ENCODE results near the gene AMBRA1. TPM values are rescaled to one million over a fixed set of nuclear protein-coding genes. Genes with fewer than 3 reads are reported as not detected.
A peak's percentile ranks its signal among the peaks of the same experiment; 100 is the strongest.

AMBRA1 gene
- total RNA-seq, 2 experiments from 2014 or later: 24.6 to 30.7 TPM

DNA sequence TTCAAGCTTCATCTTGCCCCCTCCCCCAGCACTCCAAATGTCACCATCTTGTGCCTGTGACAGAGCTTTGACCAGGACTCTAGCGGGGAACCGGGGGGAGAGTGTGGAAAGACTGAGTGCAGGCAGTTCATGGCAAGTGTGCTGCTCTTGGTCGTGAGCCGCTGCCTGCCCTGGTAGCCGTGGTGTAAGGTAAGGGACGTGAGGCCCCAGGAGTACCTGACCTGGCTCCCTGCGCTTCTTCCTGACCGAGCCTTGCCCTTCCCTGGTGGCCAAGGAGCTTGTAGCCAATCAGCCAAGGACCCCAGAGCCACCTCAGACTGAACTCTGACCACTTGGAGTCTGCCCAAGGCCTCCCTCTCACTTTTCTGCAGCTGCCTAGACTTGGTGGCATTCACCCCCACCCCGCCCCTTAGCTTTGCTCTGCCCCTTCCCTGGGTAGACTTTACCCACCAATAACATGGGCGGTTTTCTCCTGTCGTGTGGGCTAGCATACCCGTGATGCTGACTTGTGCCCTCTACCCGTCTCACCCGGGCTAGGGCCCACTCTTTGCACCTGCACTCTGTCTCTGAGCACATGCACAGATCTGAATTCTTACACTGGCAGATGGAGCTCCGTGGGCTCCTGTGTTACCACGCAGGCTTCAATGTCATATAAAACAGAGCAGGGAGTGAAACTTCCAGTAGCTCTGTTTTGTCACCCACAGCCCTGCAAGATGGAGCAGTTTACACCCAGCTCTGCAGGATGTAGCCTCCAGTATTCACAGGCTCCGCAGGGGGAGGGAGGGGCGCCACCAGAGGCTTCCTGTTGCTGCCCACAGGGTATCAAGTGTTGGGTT lies 245.0 kb downstream of the AMBRA1 start:
- intact Hi-C loops (cut with micrococcal nuclease; ENCODE audit: unreplicated experiment): loop anchor here (1.0 kb wide), 1 partner anchor 13 kb away; no protein-coding TSS in a partner anchor
- TF ChIP-seq EZH2phosphoT487 (IDR thresholded peaks at IDR 0.05; ENCODE audit: borderline replicate concordance, low read depth, low read length): no peak
- TF ChIP-seq, protein P1, sequence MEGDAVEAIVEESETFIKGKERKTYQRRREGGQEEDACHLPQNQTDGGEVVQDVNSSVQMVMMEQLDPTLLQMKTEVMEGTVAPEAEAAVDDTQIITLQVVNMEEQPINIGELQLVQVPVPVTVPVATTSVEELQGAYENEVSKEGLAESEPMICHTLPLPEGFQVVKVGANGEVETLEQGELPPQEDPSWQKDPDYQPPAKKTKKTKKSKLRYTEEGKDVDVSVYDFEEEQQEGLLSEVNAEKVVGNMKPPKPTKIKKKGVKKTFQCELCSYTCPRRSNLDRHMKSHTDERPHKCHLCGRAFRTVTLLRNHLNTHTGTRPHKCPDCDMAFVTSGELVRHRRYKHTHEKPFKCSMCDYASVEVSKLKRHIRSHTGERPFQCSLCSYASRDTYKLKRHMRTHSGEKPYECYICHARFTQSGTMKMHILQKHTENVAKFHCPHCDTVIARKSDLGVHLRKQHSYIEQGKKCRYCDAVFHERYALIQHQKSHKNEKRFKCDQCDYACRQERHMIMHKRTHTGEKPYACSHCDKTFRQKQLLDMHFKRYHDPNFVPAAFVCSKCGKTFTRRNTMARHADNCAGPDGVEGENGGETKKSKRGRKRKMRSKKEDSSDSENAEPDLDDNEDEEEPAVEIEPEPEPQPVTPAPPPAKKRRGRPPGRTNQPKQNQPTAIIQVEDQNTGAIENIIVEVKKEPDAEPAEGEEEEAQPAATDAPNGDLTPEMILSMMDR (conservative IDR thresholded peaks at IDR 0.05; ENCODE audit: low read length): no peak
- Histone ChIP-seq H3K4me3 (ENCODE audit: low read depth, low read length, poor library complexity, severe bottlenecking) (peak overlapping the region; percentile 100), H2AFZ (ENCODE audit: low read length) (no peak overlapping the region), H3K9me3 (ENCODE audit: low read length) (no peaks in the 10 kb centered on the region), H3K9me2 (ENCODE audit: insufficient read depth, low read length) (no peaks in the 10 kb centered on the region), H4K20me1 (ENCODE audit: insufficient read depth, low read length) (peaks cover 8% of the 10 kb centered on the region; the same call in 1 of the 2 replicates), H3K4me2 (ENCODE audit: low read length) (peak overlapping the region; percentile 99), H3K4me1 (ENCODE audit: insufficient read depth, low read length, poor library complexity, severe bottlenecking) (peaks cover 56% of the 10 kb centered on the region), H3K27ac (ENCODE audit: low read depth, low read length, poor library complexity, severe bottlenecking) (peak overlapping the region; percentile 49), H3K79me2 (ENCODE audit: insufficient read depth, low read depth, low read length) (peaks cover 36% of the 10 kb centered on the region), H3K36me3 (ENCODE audit: insufficient read depth, low read length) (peaks cover 15% of the 10 kb centered on the region; the same call in 1 of the 2 replicates)
- CTCF ChIA-PET (ENCODE audit: unreplicated experiment): interaction anchor here (0.6 to 1.5 kb wide), 4 partner anchors 13 to 804 kb away, joined by 3 to 5 read pairs (median 4); no protein-coding TSS in a partner anchor
- peak; percentile 75 for DNase-seq (ENCODE audit: low spot score)
- no TSS peak for BruUV-seq (replicated peaks)
- POLR2A ChIA-PET: interaction anchor here (0.5 to 4.1 kb wide), 7 partner anchors 9 to 189 kb away, joined by 3 to 38 read pairs (median 4); no protein-coding TSS in a partner anchor

DNA sequence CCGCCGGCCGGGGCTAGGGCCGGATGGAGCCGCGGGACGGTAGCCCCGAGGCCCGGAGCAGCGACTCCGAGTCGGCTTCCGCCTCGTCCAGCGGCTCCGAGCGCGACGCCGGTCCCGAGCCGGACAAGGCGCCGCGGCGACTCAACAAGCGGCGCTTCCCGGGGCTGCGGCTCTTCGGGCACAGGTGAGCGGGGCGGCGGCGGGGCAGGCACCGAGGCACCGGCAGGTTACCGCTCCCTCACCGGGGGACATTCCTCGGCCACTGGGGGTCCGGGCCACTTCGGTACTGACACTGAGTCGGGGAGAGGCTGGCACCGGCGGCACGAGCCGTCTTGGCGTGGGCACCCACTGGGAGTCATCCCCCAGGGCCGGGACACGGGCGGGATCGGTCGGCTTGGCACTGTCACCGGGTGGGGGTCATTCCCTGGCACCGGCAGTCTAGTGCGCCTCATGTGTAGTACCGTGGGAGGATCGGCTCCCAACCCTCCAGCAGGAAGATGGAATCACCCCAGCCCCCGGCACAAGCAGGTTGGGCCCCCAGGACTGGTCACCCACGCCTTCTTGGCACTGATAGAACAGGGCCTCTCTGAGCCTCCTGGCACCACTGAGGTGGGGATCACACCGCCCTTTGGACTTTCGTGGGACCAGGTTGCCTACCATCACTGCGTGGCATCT lies 246.0 kb downstream of the AMBRA1 start:
- intact Hi-C loops (cut with micrococcal nuclease; ENCODE audit: unreplicated experiment): loop anchor here (1.0 kb wide), 2 partner anchors 20 to 226 kb away; partner anchors contain the start of gene PHF21A
- peaks cover 8% of the 10 kb centered on the region; the same call in 1 of the 2 replicates for H4K20me1 ChIP-seq (ENCODE audit: insufficient read depth, low read length)
- ChIA-PET CTCF (ENCODE audit: unreplicated experiment) (interaction anchor here (1.5 kb wide), 1 partner anchor 29 kb away, joined by 4 read pairs; no protein-coding TSS in a partner anchor), POLR2A (interaction anchor here (1.2 to 4.1 kb wide), 2 partner anchors 13 to 19 kb away, joined by 4 to 38 read pairs; no protein-coding TSS in a partner anchor)
- TF ChIP-seq EZH2phosphoT487 (IDR thresholded peaks at IDR 0.05; ENCODE audit: borderline replicate concordance, low read depth, low read length): no peak
- TF ChIP-seq, protein P1 (conservative IDR thresholded peaks at IDR 0.05; ENCODE audit: low read length): no peak
- H3K79me2 ChIP-seq (ENCODE audit: insufficient read depth, low read depth, low read length): peaks cover 32% of the 10 kb centered on the region
- peak overlapping the region; percentile 99 for H3K4me2 ChIP-seq (ENCODE audit: low read length)
- H3K9me3 ChIP-seq (ENCODE audit: low read length): no peaks in the 10 kb centered on the region
- BruUV-seq (replicated peaks): no TSS peak
- H3K27ac ChIP-seq (ENCODE audit: low read depth, low read length, poor library complexity, severe bottlenecking): peak overlapping the region; percentile 49
- H2AFZ ChIP-seq (ENCODE audit: low read length): no peak overlapping the region
- H3K4me1 ChIP-seq (ENCODE audit: insufficient read depth, low read length, poor library complexity, severe bottlenecking): peaks cover 56% of the 10 kb centered on the region
- H3K4me3 ChIP-seq (ENCODE audit: low read depth, low read length, poor library complexity, severe bottlenecking): peak overlapping the region; percentile 100
- no peak for DNase-seq (ENCODE audit: low spot score)
- peaks cover 13% of the 10 kb centered on the region; the same call in 1 of the 2 replicates for H3K36me3 ChIP-seq (ENCODE audit: insufficient read depth, low read length)
- no peaks in the 10 kb centered on the region for H3K9me2 ChIP-seq (ENCODE audit: insufficient read depth, low read length)
